Right cardiac atrium (tissue), 5 donors: Measurements from ENCODE around the gene SV2B. TPM values are rescaled to one million over a fixed set of nuclear protein-coding genes. Genes with fewer than 3 reads are reported as not detected.

Experiments used
- ATAC-seq, 2 donors: fragments of 200-7000 bp; cut with Tn5 transposase; one replicate each; pipeline versions ENCODE4 v1.8.0 to v1.9.1; 2020; ENCODE audit warnings: moderate library complexity in 2 of 2, mild to moderate bottlenecking in 1 of 2
- DNase-seq, 3 donors: peaks; one replicate each; pipeline ENCODE4 v3.0.0-alpha.2; 2020
- H3K27ac ChIP-seq: one replicate; pipeline ENCODE4 v1.5.1; 2013; ENCODE audit warnings: mild to moderate bottlenecking, low read length, control low read depth, moderate library complexity
- H3K27me3 ChIP-seq: one replicate; pipeline ENCODE4 v1.6.1; 2013; ENCODE audit not compliant: control insufficient read depth, insufficient read depth
- H3K4me1 ChIP-seq: one replicate; pipeline ENCODE4 v1.6.1; 2013; ENCODE audit warnings: low read length; ENCODE audit not compliant: control insufficient read depth, insufficient read depth
- H3K4me3 ChIP-seq: one replicate; pipeline ENCODE4 v1.5.1; 2013; ENCODE audit warnings: low read length, control low read depth
- H3K9me3 ChIP-seq: one replicate; pipeline ENCODE4 v1.6.1; 2013; ENCODE audit warnings: low read length; ENCODE audit not compliant: control insufficient read depth
- WGBS: extraction: QIAGEN DNeasy Blood & Tissue Kit; methylation state at CpG from one replicate; pipeline ENCODE4 v1.1.7; 2013; 5-methylcytosine and 5-hydroxymethylcytosine counted together
- intact Hi-C, 4 donors: fragments of 100-400 bp; cut with DNase I; formaldehyde crosslinking; loops; one replicate each; pipeline versions ENCODE4 v1.11.0 to v1.14.0; 2022 to 2023
- polyA plus RNA-seq: library from polyadenylated mRNA; stranded (reverse); fragments of 200-250 nt; gene quantifications from one replicate; pipeline ENCODE4 v1.2.3, GENCODE V29; 2013
- total RNA-seq, 4 donors: library from RNA; stranded (reverse); fragmentation: NEBNext Ultra II Directional; extraction: Animal tissue kit (Norgen Biotek cat#: 25700); gene quantifications; one replicate each; pipeline ENCODE4 v1.2.1, GENCODE V29; 2021
- donor health status: healthy with polysubstance abuse.
- donor health status: DM: no; HTN: yes; CAD: no.
- donor health status: DM: no; HTN: no; CAD: no.
- donor health status: DM: no; HTN: yes; CAD: no; lungs with severe emphysema.
- donor health status: DM: yes; HTN: yes; CAD: no.

Gene SV2B
- total and polyA plus RNA-seq, 5 donors: 0.34 to 1.7 (median 1.3) TPM

DNA sequence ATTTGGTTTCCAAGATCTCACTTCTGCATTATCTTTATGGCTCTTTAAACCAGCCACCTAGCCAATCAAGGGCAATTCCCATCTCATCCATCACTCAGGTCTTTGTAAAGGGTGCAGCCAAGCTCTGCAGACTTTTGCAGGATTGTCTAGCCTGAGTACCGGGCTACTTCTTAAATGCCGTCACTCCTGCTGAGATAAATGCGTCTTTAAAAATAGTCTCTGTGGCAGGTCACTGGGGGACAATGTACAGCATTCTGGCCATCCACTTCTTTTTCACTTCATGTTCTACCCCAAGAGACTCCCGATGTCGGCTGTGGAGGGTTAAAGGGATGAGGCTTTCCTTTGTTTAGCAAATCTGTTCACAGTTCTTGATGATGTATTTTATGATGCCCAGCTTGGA, 194.7 kb downstream of the SV2B start:
- no peaks in the 10 kb centered on the region for H3K9me3 ChIP-seq
- intact Hi-C loops: loop anchor here in 2 of 4 donors (5.0 to 10.0 kb wide), 2 partner anchors 410 to 583 kb away; no protein-coding TSS in a partner anchor
- no peak overlapping the region for H3K4me3 ChIP-seq
- 46% methylated on average over 5 of the region's 5 CpGs for WGBS
- DNase-seq (no peak), ATAC-seq (no peak)
- H3K27ac ChIP-seq: no peak overlapping the region
- H3K27me3 ChIP-seq: no peaks in the 10 kb centered on the region
- no peaks in the 10 kb centered on the region for H3K4me1 ChIP-seq

DNA sequence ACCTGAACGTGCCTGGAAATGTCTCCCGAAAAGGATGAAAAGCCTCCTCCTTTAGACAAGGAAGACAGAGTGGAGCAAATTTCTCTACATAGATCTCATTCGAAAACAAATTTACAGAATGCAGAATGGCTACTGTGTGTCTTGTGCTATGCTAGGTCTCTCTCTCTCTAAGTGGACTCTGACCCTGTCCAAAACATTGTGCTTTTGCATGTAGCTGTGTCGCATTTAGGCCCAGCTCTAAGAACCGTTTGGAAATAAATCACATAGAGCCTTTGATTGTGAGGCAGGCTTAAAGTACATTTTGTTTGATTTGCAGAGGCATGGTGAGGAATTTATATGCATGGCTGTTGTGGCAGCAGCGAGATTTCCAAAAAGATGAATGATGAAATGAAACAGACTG, 198.0 kb downstream of the SV2B start:
- 86% methylated on average over 6 of the region's 6 CpGs for WGBS
- intact Hi-C loops: loop anchor here in 2 of 4 donors (5.0 to 10.0 kb wide), 2 partner anchors 407 to 579 kb away; no protein-coding TSS in a partner anchor
- H3K4me3 ChIP-seq: no peak overlapping the region
- no peak for ATAC-seq
- no peak for DNase-seq
- H3K4me1 ChIP-seq: no peaks in the 10 kb centered on the region
- no peaks in the 10 kb centered on the region for H3K9me3 ChIP-seq
- H3K27me3 ChIP-seq: no peaks in the 10 kb centered on the region
- no peak overlapping the region for H3K27ac ChIP-seq

GRCh38 chr15:91302588-91303439, 202.8 kb downstream of the SV2B start:
- DNase-seq (peak in 2 of 3 donors; percentile 39 to 50), ATAC-seq (peak; percentile 77 to 88)
- intact Hi-C loops: loop anchor here (2.0 to 10.0 kb wide), 8 partner anchors 219 to 782 kb away; partner anchors contain the start of gene SLCO3A1 (in 4 of the 4)
- Histone ChIP-seq H3K27ac (no peak overlapping the region), H3K4me1 (no peaks in the 10 kb centered on the region), H3K9me3 (no peaks in the 10 kb centered on the region), H3K4me3 (no peak overlapping the region), H3K27me3 (no peaks in the 10 kb centered on the region)
- WGBS: 19% methylated on average over 11 of the region's 11 CpGs

DNA sequence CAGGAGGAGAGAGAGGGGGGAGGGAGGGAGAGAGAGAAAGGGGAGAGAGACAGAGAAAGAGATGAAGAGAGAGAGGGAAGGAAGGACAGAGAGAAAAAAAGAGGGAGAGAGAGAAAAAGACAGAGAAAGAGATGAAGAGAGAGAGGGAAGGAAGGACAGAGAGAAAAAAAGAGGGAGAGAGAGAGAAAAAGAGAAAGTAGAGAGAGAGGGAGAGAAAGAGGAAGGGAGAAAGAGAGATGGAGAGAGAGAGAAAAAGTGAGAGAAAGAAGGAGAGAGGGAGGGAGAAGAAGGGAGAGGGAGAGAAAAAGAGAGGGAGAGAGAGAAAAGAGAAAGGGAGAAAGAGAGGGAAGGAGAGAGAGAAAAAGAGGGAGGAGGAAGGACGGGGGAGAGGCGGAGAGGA, 204.2 kb downstream of the SV2B start:
- Histone ChIP-seq H3K4me1 (no peaks in the 10 kb centered on the region), H3K4me3 (no peak overlapping the region), H3K27ac (no peak overlapping the region), H3K9me3 (no peaks in the 10 kb centered on the region), H3K27me3 (no peaks in the 10 kb centered on the region)
- ATAC-seq: no peak
- DNase-seq: no peak
- intact Hi-C loops: loop anchor here (5.0 to 10.0 kb wide), 7 partner anchors 218 to 781 kb away; partner anchors contain the start of gene SLCO3A1 (in 4 of the 4)
- 64% methylated on average over 2 of the region's 2 CpGs for WGBS

GRCh38 chr15:91304786-91305185, 204.7 kb downstream of the SV2B start:
- ATAC-seq: no peak
- H3K4me1 ChIP-seq: no peaks in the 10 kb centered on the region
- 39% methylated on average over 6 of the region's 6 CpGs for WGBS
- H3K9me3 ChIP-seq: no peaks in the 10 kb centered on the region
- no peak overlapping the region for H3K27ac ChIP-seq
- H3K4me3 ChIP-seq: no peak overlapping the region
- no peaks in the 10 kb centered on the region for H3K27me3 ChIP-seq
- intact Hi-C loops: loop anchor here (5.0 to 10.0 kb wide), 7 partner anchors 218 to 780 kb away; partner anchors contain the start of gene SLCO3A1 (in 4 of the 4)
- DNase-seq: no peak

GRCh38 chr15:91306144-91306543, 206.1 kb downstream of the SV2B start:
- Histone ChIP-seq H3K4me3 (no peak overlapping the region), H3K9me3 (no peaks in the 10 kb centered on the region), H3K27me3 (no peaks in the 10 kb centered on the region), H3K4me1 (no peaks in the 10 kb centered on the region), H3K27ac (no peak overlapping the region)
- DNase-seq (no peak), ATAC-seq (no peak)
- intact Hi-C loops: loop anchor here (5.0 to 10.0 kb wide), 5 partner anchors 216 to 779 kb away; partner anchors contain the start of gene SLCO3A1 (in 3 of the 4)
- WGBS: 82% methylated on average over 7 of the region's 7 CpGs

DNA sequence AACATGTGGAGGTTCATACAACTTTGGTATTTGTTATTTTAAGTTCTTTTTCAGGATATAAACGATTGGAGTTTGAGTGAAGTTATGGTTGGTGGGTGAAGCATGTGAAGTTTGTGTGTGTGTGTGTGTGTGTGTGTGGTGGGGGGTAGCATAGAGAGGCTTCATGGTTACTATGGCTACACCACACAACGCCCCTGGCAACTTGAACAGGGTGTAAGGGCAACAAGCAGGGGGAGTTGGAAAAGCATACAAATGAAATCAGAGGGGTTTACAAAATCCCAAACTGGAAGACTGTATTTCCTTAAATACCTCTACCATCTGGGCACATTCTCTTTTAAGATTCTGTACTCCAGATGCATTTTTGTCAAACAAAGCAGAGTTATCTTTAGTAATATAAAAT, 207.5 kb downstream of the SV2B start:
- H3K4me1 ChIP-seq: no peaks in the 10 kb centered on the region
- DNase-seq (no peak), ATAC-seq (no peak)
- intact Hi-C loops: loop anchor here (5.0 to 10.0 kb wide), 5 partner anchors 215 to 777 kb away; partner anchors contain the start of gene SLCO3A1 (in 3 of the 4)
- no peaks in the 10 kb centered on the region for H3K27me3 ChIP-seq
- H3K4me3 ChIP-seq: no peak overlapping the region
- H3K27ac ChIP-seq: no peak overlapping the region
- no peaks in the 10 kb centered on the region for H3K9me3 ChIP-seq
- WGBS: 61% methylated on average over 2 of the region's 2 CpGs

GRCh38 chr15:91308199-91308598, 208.1 kb downstream of the SV2B start:
- intact Hi-C loops: loop anchor here (5.0 to 10.0 kb wide), 5 partner anchors 214 to 777 kb away; partner anchors contain the start of gene SLCO3A1 (in 3 of the 4)
- Histone ChIP-seq H3K27ac (no peak overlapping the region), H3K4me3 (no peak overlapping the region), H3K27me3 (no peaks in the 10 kb centered on the region), H3K9me3 (no peaks in the 10 kb centered on the region), H3K4me1 (no peaks in the 10 kb centered on the region)
- 56% methylated on average over 4 of the region's 4 CpGs for WGBS
- DNase-seq: no peak
- no peak for ATAC-seq

DNA sequence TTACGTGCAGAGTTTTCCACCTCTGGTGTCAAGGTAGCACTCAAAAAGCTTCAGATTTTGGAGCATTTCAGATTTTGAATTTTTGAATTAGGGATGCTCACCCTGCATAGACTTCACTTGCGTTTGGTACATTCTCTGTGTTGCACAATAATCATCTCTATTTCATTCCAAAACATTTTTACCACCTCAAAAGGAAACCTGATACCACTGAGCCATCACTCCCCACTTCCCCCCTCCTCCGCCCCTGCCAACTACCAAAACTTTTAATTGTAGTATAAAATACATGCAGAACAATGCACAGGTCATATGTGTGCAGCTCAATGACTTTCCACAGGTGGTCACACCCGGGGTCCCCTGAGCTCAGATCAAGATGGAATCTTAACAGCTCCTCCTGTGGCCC, 208.8 kb downstream of the SV2B start:
- 72% methylated on average over 4 of the region's 4 CpGs for WGBS
- no peak for ATAC-seq
- intact Hi-C loops: loop anchor here (5.0 to 10.0 kb wide), 5 partner anchors 213 to 776 kb away; partner anchors contain the start of gene SLCO3A1 (in 3 of the 4)

DNA sequence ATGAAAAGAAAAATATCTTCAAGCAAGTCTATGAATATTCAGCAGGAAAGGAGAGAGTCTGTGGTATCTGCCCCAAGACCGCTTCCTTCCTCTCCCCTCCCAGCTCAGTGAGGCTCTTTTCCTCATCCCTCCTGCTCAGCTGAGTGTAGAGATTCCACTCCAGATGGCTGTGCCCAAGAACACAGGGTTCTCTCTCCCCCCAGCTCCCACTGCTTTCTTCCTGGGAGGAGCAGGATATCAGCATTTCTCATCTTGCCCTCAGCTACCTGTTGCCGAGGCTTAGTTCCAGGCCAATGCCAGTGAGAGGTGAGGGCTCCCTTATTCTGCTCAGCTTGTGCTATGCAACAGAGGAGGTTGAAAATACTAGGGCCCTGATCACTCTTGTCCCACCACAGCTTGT, 211.9 kb downstream of the SV2B start:
- Histone ChIP-seq H3K9me3 (no peaks in the 10 kb centered on the region), H3K4me3 (no peak overlapping the region), H3K27me3 (no peaks in the 10 kb centered on the region), H3K27ac (no peak overlapping the region), H3K4me1 (no peaks in the 10 kb centered on the region)
- WGBS: 69% methylated on average over 2 of the region's 2 CpGs
- intact Hi-C loops: no loop called here
- ATAC-seq (peak in 1 of 2 donors; percentile 35), DNase-seq (no peak)

More for the DNA sequence above, 208.8 kb downstream of the SV2B start:
- no peak overlapping the region for H3K4me3 ChIP-seq
- H3K27ac ChIP-seq: no peak overlapping the region
- H3K27me3 ChIP-seq: no peaks in the 10 kb centered on the region
- no peaks in the 10 kb centered on the region for H3K9me3 ChIP-seq
- no peak for DNase-seq
- no peaks in the 10 kb centered on the region for H3K4me1 ChIP-seq

- DNase-seq (no peak), ATAC-seq (no peak)
- Histone ChIP-seq H3K4me3 (no peak overlapping the region), H3K4me1 (no peaks in the 10 kb centered on the region), H3K27ac (no peak overlapping the region), H3K27me3 (no peaks in the 10 kb centered on the region), H3K9me3 (no peaks in the 10 kb centered on the region)
- intact Hi-C loops: no loop called here
- WGBS: 77% methylated on average over 7 of the region's 7 CpGs
These were observed 216.1 kb downstream of the SV2B start for GRCh38 chr15:91316126-91316525.
